Left lung (tissue), 10 donors: Measurements from ENCODE around the gene TTYH2. TPM values are rescaled to one million over a fixed set of nuclear protein-coding genes. Genes with fewer than 3 reads are reported as not detected.

Experiments
- ATAC-seq: fragments of 200-7000 bp; cut with Tn5 transposase; one replicate; pipeline ENCODE4 v1.9.1; 2020; ENCODE audit warnings: moderate library complexity
- DNase-seq, 4 donors: peaks; one replicate each; pipeline ENCODE4 v3.0.0-alpha.2; 2013 to 2020
- H3K27ac ChIP-seq, 2 donors: fragments of 200-600 bp; sonication (generic) in 1 of 2; one replicate each; pipeline versions ENCODE4 v1.5.0 to v1.8.0; 2020 to 2021
- H3K27me3 ChIP-seq, 2 donors: fragments of 200-600 bp; sonication (generic) in 1 of 2; one replicate each; pipeline versions ENCODE4 v1.5.0 to v1.8.0; 2020 to 2021
- H3K36me3 ChIP-seq, 2 donors: fragments of 200-600 bp; sonication (generic) in 1 of 2; one replicate each; pipeline versions ENCODE4 v1.5.0 to v1.8.0; 2020 to 2021
- H3K4me1 ChIP-seq, 2 donors: fragments of 200-600 bp; one replicate each; pipeline ENCODE4 v1.8.0; 2021
- H3K4me3 ChIP-seq, 2 donors: fragments of 200-600 bp; sonication (generic) in 1 of 2; one replicate each; pipeline versions ENCODE4 v1.5.0 to v1.8.0; 2020 to 2021; ENCODE audit warnings: mild to moderate bottlenecking in 1 of 2
- H3K9me3 ChIP-seq, 2 donors: fragments of 200-600 bp; sonication (generic) in 1 of 2; one replicate each; pipeline versions ENCODE4 v1.5.0 to v1.8.0; 2020 to 2021
- CTCF ChIP-seq, 2 donors: fragments of 200-600 bp; sonication (generic) in 1 of 2; IDR thresholded peaks; one replicate each; pipeline versions ENCODE4 v1.5.0 to v1.8.0; 2021; ENCODE audit warnings: antibody characterized with exemption in 2 of 2
- intact Hi-C, 2 donors: fragments of 100-400 bp; cut with DNase I; formaldehyde crosslinking; loops; one replicate each; pipeline versions ENCODE4 v1.11.2 to v1.14.2; 2022
- polyA plus RNA-seq, 6 donors: library from polyadenylated mRNA; unstranded; fragments of 120-200 nt; gene quantifications; one replicate each; pipeline ENCODE4 v1.2.1, GENCODE V29; 2013; ENCODE audit not compliant: insufficient read length in 6 of 6
- total RNA-seq, 2 donors: library from RNA; stranded (reverse); fragmentation: NEBNext Ultra II Directional; extraction: Animal tissue kit (Norgen Biotek cat#: 25700); gene quantifications; one replicate each; pipeline ENCODE4 v1.2.1, GENCODE V29; 2021
- donor health status: DM: no; HTN: yes; CAD: no.
- donor health status: DM: no; HTN: no; CAD: no.

Gene TTYH2
- total and polyA plus RNA-seq, 8 donors, result 6.9 to 22.1 (median 16.5) TPM

GRCh38 chr17:74249590-74250270 is 36.4 kb downstream of the TTYH2 start:
- Histone ChIP-seq H3K4me1 (no peaks in the 10 kb centered on the region), H3K9me3 (no peaks in the 10 kb centered on the region), H3K36me3 (peaks cover 0 to 6% of the 10 kb centered on the region in 2 donors), H3K4me3 (no peak overlapping the region), H3K27ac (no peak overlapping the region), H3K27me3 (no peaks in the 10 kb centered on the region)
- TF ChIP-seq CTCF (IDR thresholded peaks at IDR 0.05), result no peak
- intact Hi-C loops, result no loop called here
- ATAC-seq, result no peak
- DNase-seq, result peak in 1 of 4 donors; percentile 72

GRCh38 chr17:74250324-74250995 is 37.1 kb downstream of the TTYH2 start:
- H3K27ac ChIP-seq, result no peak overlapping the region
- H3K36me3 ChIP-seq, result peaks cover 0 to 6% of the 10 kb centered on the region in 2 donors
- intact Hi-C loops, result no loop called here
- no peak for TF ChIP-seq CTCF (IDR thresholded peaks at IDR 0.05)
- H3K4me1 ChIP-seq, result no peaks in the 10 kb centered on the region
- no peak for DNase-seq
- H3K9me3 ChIP-seq, result no peaks in the 10 kb centered on the region
- no peak overlapping the region for H3K4me3 ChIP-seq
- H3K27me3 ChIP-seq, result no peaks in the 10 kb centered on the region
- ATAC-seq, result no peak

GRCh38 chr17:74251051-74251450 is 37.7 kb downstream of the TTYH2 start:
- no peak for TF ChIP-seq CTCF (IDR thresholded peaks at IDR 0.05)
- H3K4me1 ChIP-seq, result no peaks in the 10 kb centered on the region
- H3K36me3 ChIP-seq, result peaks cover 0 to 6% of the 10 kb centered on the region in 2 donors
- no peak overlapping the region for H3K4me3 ChIP-seq
- H3K27me3 ChIP-seq, result no peaks in the 10 kb centered on the region
- H3K9me3 ChIP-seq, result no peaks in the 10 kb centered on the region
- intact Hi-C loops, result no loop called here
- no peak for ATAC-seq
- DNase-seq, result peak in 1 of 4 donors; percentile 30
- H3K27ac ChIP-seq, result no peak overlapping the region

- no peak for ATAC-seq
- intact Hi-C loops, result no loop called here
Measured at GRCh38 chr17:74251569-74251968, 38.2 kb downstream of the TTYH2 start.

More at GRCh38 chr17:74251569-74251968, 38.2 kb downstream of the TTYH2 start:
- TF ChIP-seq CTCF (IDR thresholded peaks at IDR 0.05), result no peak
- Histone ChIP-seq H3K9me3 (no peaks in the 10 kb centered on the region), H3K27ac (no peak overlapping the region), H3K4me1 (no peaks in the 10 kb centered on the region), H3K36me3 (peaks cover 0 to 6% of the 10 kb centered on the region in 2 donors), H3K27me3 (no peaks in the 10 kb centered on the region), H3K4me3 (no peak overlapping the region)
- peak in 1 of 4 donors; percentile 30 for DNase-seq
